Retinal pigment epithelial cell (primary cell): ENCODE results near the gene SAPCD1.

ENCODE experiments used
- DNase-seq: peaks from one replicate; pipeline ENCODE4 v3.0.0-alpha.2; 2010; ENCODE audit warnings: low read depth
- H3K4me3 ChIP-seq: 2 replicates; pipeline ENCODE4 v1.5.1; 2011; ENCODE audit warnings: mild to moderate bottlenecking, low read length, control low read depth, moderate library complexity
- CTCF ChIP-seq: conservative IDR thresholded peaks from 2 replicates; pipeline ENCODE4 v1.5.1; 2011; ENCODE audit warnings: low read depth, low read length, control low read depth, inconsistent platforms

Gene SAPCD1

GRCh38 chr6:31811645-31812044, 49.2 kb downstream of the SAPCD1 start:
- no peak for TF ChIP-seq CTCF
- no peak for DNase-seq
- H3K4me3 ChIP-seq, result no peak overlapping the region

GRCh38 chr6:31813465-31813849, 51.0 kb downstream of the SAPCD1 start:
- TF ChIP-seq CTCF, result no peak
- DNase-seq, result no peak
- H3K4me3 ChIP-seq, result peak overlapping the region; percentile 32
